ENCODE measurements around the gene SRF.

Gene SRF

DNA sequence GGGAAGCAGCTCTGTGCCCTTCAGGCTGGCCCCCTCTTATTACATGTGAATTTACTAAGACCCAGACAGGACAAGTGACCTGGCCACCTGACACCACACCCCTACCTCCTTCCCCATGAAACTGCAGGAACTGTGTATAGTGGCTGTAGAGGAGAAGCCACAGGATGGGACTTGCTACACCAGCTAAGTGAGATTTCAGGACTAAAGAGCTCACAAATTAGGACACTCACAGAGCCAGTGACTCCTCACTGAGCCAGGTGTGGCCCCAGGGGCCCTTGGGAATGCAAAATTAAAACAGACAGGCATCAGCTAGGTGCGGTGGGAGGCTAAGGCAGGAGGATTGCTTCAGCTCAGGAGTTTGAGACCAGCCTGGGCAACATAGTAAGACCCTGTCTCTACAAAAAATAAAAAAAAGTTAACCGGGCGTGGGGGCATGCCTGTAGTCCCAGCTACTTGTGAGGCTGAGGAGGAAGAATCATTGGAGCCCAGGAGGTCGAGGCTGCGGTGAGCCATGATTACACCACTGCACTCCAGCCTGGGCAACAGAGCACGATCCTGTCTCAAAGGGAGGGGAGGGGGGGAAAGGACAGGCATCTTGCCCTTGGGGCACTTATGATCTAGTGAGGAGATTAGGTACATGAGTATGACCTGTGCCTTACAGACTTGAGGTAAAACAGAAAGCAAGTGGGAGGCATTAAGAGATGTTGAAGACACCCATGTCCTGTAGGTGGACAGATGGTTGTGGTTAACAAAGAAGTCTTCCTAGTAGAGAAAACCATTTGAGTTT, 23.2 kb upstream of the SRF start:
- no peak for DNase-seq (ENCODE audit: low spot score)

DNA sequence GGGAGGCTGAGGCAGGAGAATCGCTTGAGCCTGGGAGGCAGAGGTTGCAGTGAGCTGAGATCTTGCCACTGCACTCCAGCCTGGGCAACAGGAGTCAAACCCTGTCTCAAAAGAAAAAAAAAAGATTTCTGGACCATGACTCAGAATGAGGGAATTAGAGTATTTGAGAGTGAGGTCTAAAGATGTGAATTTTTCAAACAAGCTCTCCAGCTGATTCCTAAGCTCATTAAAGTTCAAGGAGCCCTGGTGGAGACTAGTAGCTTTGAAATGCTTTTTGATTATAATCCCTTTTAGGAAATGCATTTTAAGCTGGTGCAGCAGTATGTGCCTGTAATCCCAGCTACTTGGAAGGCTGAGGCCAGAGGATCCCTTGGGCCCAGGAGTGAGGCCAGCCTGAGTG, 21.8 kb upstream of the SRF start:
- no peak for DNase-seq (ENCODE audit: low spot score)

DNA sequence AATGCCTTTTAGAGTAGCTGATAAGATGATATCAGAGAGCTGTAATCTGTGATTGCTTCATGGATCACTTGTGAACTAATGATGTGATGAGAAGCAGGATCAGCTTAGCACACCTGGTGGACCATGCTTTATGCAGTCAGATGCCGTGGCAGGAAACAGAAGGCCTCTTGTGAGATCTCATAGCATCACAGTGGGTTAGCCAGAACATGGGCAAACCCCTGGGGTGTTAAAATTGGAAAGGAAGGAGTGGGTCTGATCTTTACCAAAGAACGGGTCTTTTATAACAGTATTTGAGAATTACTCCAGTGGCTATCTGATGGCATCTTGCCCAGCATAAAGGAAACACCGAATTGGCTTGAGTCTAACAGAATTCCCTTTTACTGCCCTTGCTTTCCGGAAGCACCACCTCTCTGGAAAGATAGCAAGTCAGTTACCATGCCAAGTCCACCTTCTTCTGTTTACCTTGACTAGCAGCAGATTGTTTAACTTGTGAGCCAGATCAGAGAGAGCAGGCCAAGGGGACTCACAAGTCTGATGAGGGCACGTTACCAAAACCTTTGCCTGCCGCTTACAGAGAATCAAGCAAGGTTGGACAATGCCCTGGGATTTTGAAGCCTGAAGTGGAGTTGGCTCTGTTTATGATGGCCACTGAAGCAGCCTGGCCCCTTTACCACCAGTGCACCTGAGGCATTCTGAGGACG, 20.9 kb upstream of the SRF start:
- DNase-seq (ENCODE audit: low spot score): no peak

GRCh38 chr6:43159599-43159998, 11.5 kb upstream of the SRF start:
- no peak for DNase-seq (ENCODE audit: low spot score)

DNA sequence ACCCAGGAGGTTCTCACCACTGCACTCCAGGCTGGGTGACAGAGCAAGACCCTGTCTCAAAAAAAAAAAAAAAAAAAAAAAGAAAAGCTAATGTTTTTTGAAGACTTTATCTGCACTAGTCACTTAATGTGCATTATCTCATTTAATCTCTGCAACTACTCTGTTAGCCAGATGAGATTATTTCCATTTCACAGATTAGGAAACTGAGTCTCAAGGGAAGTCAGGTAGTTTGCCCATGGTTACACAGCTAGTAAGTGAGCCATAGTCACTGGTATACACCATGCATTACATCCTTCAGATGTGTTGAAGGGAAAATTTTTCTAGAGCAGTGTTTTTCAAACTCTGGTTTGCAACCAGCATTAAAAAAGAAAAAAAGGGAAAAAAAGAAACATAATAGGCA, 7.2 kb upstream of the SRF start:
- DNase-seq (ENCODE audit: low spot score): no peak

GRCh38 chr6:43170417-43170930, 595 bp upstream of the SRF start:
- DNase-seq (ENCODE audit: low spot score): no peak

GRCh38 chr6:43171707-43172103, 636 bp downstream of the SRF start:
- peak; percentile 32 for DNase-seq (ENCODE audit: low spot score)

GRCh38 chr6:43172104-43173007, 1.3 kb downstream of the SRF start:
- peak; percentile 34 for DNase-seq (ENCODE audit: low spot score)

DNA sequence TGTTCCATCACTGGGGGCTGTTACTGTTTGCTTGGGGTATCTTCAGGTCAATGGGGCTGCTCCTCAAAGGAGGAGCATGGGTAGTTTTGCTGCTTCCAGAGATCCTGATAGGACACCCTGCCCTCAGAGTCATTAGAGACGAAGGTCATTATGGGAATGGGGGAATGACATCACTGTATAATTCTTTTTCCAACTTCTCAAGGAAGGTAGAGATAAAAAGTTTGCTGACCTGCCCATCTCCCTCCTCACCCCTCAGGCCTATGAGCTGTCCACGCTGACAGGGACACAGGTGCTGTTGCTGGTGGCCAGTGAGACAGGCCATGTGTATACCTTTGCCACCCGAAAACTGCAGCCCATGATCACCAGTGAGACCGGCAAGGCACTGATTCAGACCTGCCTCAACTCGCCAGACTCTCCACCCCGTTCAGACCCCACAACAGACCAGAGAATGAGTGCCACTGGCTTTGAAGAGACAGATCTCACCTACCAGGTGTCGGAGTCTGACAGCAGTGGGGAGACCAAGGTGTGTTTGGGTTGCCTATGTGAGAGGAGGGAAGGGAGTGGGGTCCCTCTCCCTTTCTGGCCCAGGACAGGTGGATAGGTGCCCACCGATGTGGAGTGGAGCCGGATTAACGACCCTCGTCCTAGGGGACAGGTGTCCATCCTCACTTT, 2.7 kb downstream of the SRF start:
- DNase-seq (ENCODE audit: low spot score): no peak

DNA sequence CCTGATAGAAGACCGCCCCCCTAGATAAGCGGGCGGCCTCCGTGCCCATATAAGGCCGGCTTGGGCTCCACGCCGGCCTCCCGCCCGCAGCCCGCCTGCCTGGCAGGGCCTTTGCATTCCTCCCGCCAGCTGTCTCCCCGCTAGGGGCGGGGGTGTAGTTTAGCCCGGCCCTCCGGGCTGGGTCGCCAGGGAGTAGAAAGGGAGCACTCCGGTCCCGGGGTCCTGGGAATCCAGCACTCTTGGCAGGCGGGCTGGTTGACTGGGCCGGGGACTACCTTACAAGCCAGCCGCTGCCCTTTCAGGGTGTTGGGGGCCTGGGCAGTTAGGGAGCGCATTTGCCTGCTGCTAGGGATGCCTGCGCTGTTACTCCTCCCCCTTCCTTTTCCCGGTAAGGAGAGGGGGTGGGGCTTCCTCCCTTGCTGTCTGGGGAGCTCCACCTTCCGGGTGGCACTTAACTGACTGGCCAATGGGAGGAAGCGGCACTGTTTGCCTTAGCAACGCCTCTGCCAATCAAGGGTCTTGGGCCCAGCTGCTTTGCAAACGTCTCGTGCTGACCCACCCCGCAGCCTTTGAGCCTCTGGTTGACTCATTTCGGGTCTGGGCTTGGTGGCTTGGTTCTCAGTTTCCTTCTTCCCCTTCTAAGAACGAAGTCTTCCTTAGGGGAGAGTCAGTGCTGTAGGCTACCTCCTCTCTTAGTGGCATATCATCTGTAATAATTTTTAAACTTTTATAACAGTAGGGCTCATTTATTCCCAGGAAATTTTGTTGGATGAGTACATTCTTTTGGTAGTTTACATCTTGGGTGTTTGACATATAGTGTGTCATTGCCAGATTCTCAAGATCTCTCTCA, 3.4 kb downstream of the SRF start:
- peak; percentile 99 for DNase-seq (ENCODE audit: low spot score)

GRCh38 chr6:43175676-43176422, 4.8 kb downstream of the SRF start:
- no peak for DNase-seq (ENCODE audit: low spot score)

GRCh38 chr6:43176423-43176786, 5.3 kb downstream of the SRF start:
- no peak for DNase-seq (ENCODE audit: low spot score)

DNA sequence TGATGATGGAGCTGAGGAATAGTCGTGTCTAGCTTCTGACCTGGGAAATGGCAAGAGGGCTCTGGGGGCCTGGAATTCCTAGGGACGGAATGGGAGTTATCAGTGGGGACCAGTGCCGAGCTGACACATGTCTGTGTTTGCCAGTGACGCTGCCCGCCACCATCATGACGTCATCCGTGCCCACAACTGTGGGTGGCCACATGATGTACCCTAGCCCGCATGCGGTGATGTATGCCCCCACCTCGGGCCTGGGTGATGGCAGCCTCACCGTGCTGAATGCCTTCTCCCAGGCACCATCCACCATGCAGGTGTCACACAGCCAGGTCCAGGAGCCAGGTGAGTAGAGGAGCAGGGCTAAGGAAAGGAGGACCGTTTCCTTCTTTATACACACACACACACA, 7.1 kb downstream of the SRF start:
- no peak for DNase-seq (ENCODE audit: low spot score)

GRCh38 chr6:43178951-43179830, 8.1 kb downstream of the SRF start:
- DNase-seq (ENCODE audit: low spot score): no peak

- no peak for DNase-seq (ENCODE audit: low spot score)
Observed at GRCh38 chr6:43180058-43180457, 9.0 kb downstream of the SRF start.

GRCh38 chr6:43180985-43181384, 9.9 kb downstream of the SRF start:
- DNase-seq (ENCODE audit: low spot score): no peak

GRCh38 chr6:43181621-43181941, 10.5 kb downstream of the SRF start:
- no peak for DNase-seq (ENCODE audit: low spot score)

DNA sequence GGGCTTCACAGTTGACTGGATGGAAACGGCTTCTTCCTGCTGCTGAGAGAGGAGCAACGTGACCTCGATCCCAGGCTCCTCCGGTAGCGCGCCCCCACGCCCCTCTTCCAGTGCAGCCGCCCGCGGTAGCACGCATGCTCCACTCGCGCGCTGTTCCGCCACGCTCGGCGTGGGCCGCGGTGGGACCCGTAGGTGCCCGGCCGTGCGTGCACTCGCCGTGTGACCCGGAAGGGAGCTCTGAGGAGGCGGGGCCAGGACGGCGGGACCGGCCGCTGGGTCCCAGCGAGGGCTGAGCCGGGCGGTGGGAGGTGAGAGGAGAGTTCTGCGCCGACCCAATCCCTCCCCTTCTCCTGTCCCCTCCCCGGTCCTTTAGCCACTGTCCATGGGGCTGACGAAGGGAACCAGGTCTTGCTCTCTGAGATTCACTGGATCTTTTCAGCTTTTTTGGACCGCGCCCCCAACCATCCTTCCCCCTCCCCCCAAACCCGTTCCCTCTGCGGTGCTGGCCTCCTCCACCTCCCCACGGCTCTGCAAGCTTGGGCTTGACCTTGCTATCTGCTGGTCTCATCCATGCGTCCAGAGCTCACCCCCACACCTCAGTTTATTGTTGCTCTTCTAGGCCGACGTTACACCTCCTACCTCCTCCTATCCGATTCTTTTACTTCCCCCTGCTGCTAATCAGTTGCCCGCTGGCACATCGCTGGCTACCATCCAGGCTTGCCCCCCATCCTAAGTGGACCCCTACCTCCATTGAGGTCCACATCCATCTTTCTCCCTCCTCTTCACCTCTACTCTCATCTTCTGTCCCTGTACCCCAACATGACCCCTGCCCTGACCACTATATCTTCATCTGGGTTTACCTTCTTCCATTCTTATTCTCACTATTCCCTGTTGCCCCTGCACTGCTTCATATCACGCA, 11.1 kb downstream of the SRF start, which contains the start of gene CUL9:
TSS of gene CUL9 (plus strand) at position 255 of the 919 bp plus-strand sequence. CDS start 2,115 bp downstream, outside the sequence.
- DNase-seq (ENCODE audit: low spot score): peak; percentile 90
